ENCODE data around the gene SAMD3. TPM values are rescaled to one million over a fixed set of nuclear protein-coding genes. Genes with fewer than 3 reads are reported as not detected.

SAMD3 gene
- total RNA-seq, 4 donors from 2014 or later: 3.4 to 4.1 TPM; not detected in 2

GRCh38 chr6:130216620-130217019, 6.1 kb downstream of the SAMD3 start:
- no peak overlapping the region for H3K4me3 ChIP-seq
- H3K4me1 ChIP-seq: no peaks in the 10 kb centered on the region
- H3K27ac ChIP-seq: no peak overlapping the region
- no peak for DNase-seq
- no peaks in the 10 kb centered on the region for H3K36me3 ChIP-seq
- H3K27me3 ChIP-seq: no peaks in the 10 kb centered on the region
- no peak for TF ChIP-seq POLR2A (IDR thresholded peaks at IDR 0.05)
- no peaks in the 10 kb centered on the region for H3K9me3 ChIP-seq

GRCh38 chr6:130215526-130215925, 7.2 kb downstream of the SAMD3 start:
- Histone ChIP-seq H3K4me1 (no peaks in the 10 kb centered on the region), H3K27me3 (no peaks in the 10 kb centered on the region), H3K27ac (no peak overlapping the region), H3K4me3 (no peak overlapping the region), H3K36me3 (no peaks in the 10 kb centered on the region), H3K9me3 (no peaks in the 10 kb centered on the region)
- TF ChIP-seq POLR2A (IDR thresholded peaks at IDR 0.05) (no peak), CTCF (IDR thresholded peaks at IDR 0.05) (no peak)
- no peak for DNase-seq

- Histone ChIP-seq H3K4me1 (no peaks in the 10 kb centered on the region), H3K9me3 (no peaks in the 10 kb centered on the region), H3K27ac (no peak overlapping the region), H3K27me3 (no peaks in the 10 kb centered on the region), H3K36me3 (no peaks in the 10 kb centered on the region), H3K4me3 (no peak overlapping the region)
- DNase-seq: no peak
- TF ChIP-seq POLR2A (IDR thresholded peaks at IDR 0.05) (no peak), CTCF (IDR thresholded peaks at IDR 0.05) (no peak)
Measured at GRCh38 chr6:130212215-130212874, 10.4 kb downstream of the SAMD3 start.

GRCh38 chr6:130211691-130212090, 11.1 kb downstream of the SAMD3 start:
- Histone ChIP-seq H3K4me1 (no peaks in the 10 kb centered on the region), H3K9me3 (no peaks in the 10 kb centered on the region), H3K4me3 (no peak overlapping the region), H3K27me3 (no peaks in the 10 kb centered on the region), H3K27ac (no peak overlapping the region), H3K36me3 (no peaks in the 10 kb centered on the region)
- no peak for TF ChIP-seq POLR2A (IDR thresholded peaks at IDR 0.05)
- TF ChIP-seq CTCF (IDR thresholded peaks at IDR 0.05): no peak
- DNase-seq: no peak

GRCh38 chr6:130207979-130208649, 14.6 kb downstream of the SAMD3 start:
- DNase-seq: no peak
- Histone ChIP-seq H3K27ac (no peak overlapping the region), H3K9me3 (no peaks in the 10 kb centered on the region), H3K4me3 (no peak overlapping the region), H3K4me1 (no peaks in the 10 kb centered on the region), H3K36me3 (no peaks in the 10 kb centered on the region), H3K27me3 (no peaks in the 10 kb centered on the region)
- TF ChIP-seq POLR2A (IDR thresholded peaks at IDR 0.05) (no peak), CTCF (IDR thresholded peaks at IDR 0.05) (no peak)

GRCh38 chr6:130206479-130206878, 16.3 kb downstream of the SAMD3 start:
- Histone ChIP-seq H3K4me3 (no peak overlapping the region), H3K36me3 (no peaks in the 10 kb centered on the region), H3K27ac (no peak overlapping the region), H3K9me3 (no peaks in the 10 kb centered on the region), H3K4me1 (no peaks in the 10 kb centered on the region), H3K27me3 (no peaks in the 10 kb centered on the region)
- no peak for DNase-seq
- TF ChIP-seq POLR2A (IDR thresholded peaks at IDR 0.05) (no peak), CTCF (IDR thresholded peaks at IDR 0.05) (no peak)
